WTC11 (cell line): ENCODE data around the gene DHRS2.
"Not testable (repeated sequence)": the region's sequence is repeated elsewhere in the genome, so short reads cannot be mapped to it uniquely, and the experiment has no call there.

Source experiments
- CTCF ChIP-seq: fragments of 200-600 bp; IDR thresholded peaks from 2 replicates; pipeline ENCODE4 v1.8.0; 2022; ENCODE audit warnings: antibody characterized with exemption
- HMGXB4 ChIP-seq: sonication (generic); formaldehyde crosslinking; IDR thresholded peaks from 2 replicates; pipeline ENCODE4 v1.8.1; 2023; ENCODE audit warnings: mild to moderate bottlenecking, moderate library complexity, missing genetic modification reagents
- JUN ChIP-seq: sonication (generic); formaldehyde crosslinking; IDR thresholded peaks from 2 replicates; pipeline ENCODE4 v1.8.0; 2023; ENCODE audit warnings: mild to moderate bottlenecking, missing genetic modification reagents
- SP1 ChIP-seq: sonication (generic); formaldehyde crosslinking; conservative IDR thresholded peaks from 2 replicates; pipeline ENCODE4 v1.8.1; 2022; ENCODE audit warnings: missing genetic modification reagents
- ZNF138 ChIP-seq: sonication (generic); formaldehyde crosslinking; conservative IDR thresholded peaks from 2 replicates; pipeline ENCODE4 v1.8.1; 2022; ENCODE audit warnings: mild to moderate bottlenecking, moderate library complexity, missing genetic modification reagents

GRCh38 chr14:23637312-23637654, 1.1 kb downstream of the DHRS2 start:
- not testable (repeated sequence) for TF ChIP-seq JUN; SP1 (CRISPR knock-in tag); CTCF; ZNF138 (CRISPR knock-in tag); HMGXB4 (CRISPR knock-in tag)
